Erythroblast (primary cell): ENCODE measurements around the gene DYTN.
"Not testable (repeated sequence)": the region's sequence is repeated elsewhere in the genome, so short reads cannot be mapped to it uniquely, and the experiment has no call there.

Experiments used
- DNase-seq, 2 experiments: peaks; one replicate each; lab custom pipeline; 2025; lab: John Stamatoyannopoulos, UW
- GATA1 ChIP-seq: IDR thresholded peaks from 2 replicates; pipeline ENCODE4 v1.6.1; 2011; ENCODE audit warnings: low read depth, mild to moderate bottlenecking, control low read depth, low read length, moderate library complexity
- POLR2A ChIP-seq: IDR thresholded peaks from 2 replicates; pipeline ENCODE4 v1.6.1; 2011; ENCODE audit warnings: mild to moderate bottlenecking, low read length

DYTN gene

GRCh38 chr2:206723288-206723687 lies 5.1 kb upstream of the DYTN start:
- TF ChIP-seq POLR2A (no peak), GATA1 (no peak)
- DNase-seq, result no peak

DNA sequence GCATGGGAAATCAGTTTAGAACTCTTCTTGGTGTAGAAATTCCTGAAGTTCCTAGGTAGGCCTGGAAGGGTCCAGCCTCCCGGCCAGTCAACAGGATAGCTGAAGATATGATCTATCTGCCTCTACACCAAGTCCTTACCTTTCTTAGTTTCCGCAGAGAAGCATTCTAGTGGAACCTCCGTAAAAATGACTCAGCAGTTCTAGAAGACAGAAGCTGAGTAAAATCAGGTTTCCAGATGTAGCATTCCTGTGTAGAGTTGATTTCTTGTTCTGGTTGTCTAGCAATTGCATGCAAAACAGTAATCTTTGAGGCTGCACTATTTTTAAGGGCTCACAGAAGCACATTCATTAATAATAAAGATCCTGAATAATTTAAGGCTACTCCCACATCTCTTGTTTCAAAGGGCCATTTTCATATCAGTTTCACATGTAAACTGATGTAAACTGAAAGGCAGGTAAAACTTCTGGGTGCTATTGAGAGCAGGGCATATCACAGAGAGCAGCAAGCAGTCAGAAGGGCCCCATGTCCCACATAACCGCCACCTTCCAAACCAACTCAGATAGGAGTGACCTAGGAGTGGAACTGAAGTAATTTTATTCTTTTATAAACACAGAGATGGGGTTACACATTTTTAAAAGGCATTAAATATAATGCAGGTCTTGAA lies 3.2 kb upstream of the DYTN start:
- no peak for DNase-seq
- TF ChIP-seq POLR2A, result no peak

DNA sequence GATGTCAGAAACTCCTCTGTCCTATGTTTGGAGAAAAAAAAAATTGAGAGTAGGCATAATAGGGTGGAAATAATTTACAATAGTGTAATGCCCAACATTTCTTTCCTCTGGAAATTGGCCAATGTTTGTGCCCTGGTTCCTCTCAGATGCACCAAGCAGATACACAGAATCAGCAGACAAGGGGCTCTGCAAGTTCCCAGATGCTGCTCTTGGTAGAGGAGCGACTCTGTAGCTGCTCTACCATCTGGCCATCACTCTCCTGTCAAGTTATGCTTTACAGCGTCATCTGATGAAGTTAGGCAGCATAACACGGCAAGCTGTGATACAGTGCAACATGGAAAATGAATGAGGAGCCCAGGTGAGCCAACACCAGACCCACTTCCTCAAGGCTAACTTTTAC lies 1.6 kb downstream of the DYTN start:
- TF ChIP-seq GATA1 (no peak), POLR2A (no peak)
- DNase-seq, result no peak

DNA sequence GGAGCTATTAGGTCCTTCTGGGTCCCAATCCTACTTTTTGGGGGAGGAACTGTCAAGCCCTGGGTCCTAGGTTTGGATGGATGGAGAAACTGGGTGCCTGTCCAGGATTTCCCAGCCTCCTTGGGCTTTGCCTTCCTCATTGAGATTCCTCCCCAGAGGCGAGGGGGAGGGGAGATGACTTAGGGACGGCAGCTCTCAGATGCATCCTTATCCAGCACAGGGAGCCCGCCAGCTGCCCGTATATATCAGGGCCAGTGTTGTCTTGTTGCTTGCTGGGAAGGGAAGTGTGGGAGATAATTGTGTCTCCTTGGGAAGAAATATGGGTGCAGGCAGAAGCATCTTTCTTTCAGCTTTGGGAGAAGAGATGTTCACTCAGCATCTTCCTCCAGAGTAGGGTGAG lies 3.0 kb downstream of the DYTN start:
- not testable (repeated sequence) for DNase-seq

DNA sequence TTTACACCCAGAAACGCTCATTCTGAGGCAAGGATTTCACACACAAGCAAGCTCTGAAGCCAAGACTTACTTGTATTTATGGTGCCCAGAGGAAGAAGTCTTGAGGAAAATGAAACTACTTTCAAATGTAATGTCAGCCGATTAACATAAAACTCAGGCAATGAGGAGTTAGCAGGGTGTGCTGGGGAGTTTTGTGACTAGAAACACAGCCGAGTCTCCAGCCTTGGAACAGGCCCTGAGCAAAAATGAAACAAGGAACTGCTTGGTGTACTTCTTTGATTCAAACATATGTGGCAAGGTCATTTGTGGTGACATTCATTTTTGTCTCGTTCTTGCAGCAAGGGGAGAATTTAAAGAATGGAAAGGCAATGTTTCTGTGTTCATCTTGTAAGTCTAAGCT lies 4.5 kb downstream of the DYTN start:
- DNase-seq, result no peak
- TF ChIP-seq GATA1 (no peak), POLR2A (no peak)

DNA sequence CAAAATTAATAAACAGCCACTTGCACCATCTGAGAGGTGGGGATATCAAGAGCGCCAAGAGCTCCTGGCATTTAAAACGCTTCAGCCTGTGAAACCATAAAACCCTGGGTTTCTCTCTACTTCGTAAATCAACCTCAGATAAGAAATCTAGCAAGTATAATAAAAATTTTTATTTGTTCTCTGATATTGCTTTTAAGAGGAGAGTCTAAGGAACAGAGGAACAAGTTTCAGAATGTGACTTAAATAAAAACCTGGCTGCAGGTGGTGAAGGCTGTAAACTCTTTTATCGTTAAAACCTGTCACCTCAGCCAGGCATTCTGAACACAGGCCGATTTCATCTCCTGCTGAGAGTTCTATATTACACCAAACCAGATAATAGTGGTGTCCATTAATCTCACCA lies 9.9 kb downstream of the DYTN start:
- TF ChIP-seq POLR2A, result no peak
- TF ChIP-seq GATA1, result no peak
- no peak for DNase-seq

DNA sequence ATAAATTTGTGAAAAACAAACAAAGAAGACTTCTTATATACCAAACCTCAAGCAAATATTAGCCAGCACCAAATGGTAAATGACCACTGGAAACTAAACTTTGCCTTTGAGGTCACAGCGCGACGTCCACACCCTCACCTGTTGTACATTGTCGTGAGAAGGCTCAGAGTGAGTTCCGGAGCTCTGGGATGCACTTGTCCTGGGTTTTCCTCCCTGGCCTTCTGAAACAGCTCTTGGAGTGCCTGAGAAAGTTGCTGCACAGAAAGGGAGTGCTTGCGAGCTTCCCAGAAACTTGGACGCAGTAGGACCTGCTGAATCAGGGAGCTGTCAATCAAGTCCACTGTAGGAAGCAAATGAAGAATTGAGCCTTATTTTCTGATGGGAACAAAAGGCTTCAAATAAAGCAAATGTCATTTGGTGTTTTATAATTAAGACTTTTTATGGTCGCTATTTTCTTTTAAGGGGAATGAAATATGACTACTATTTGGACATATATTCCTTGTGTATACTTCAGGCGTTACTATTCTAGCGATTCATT lies 11.0 kb downstream of the DYTN start:
- TF ChIP-seq GATA1 (no peak), POLR2A (no peak)
- no peak for DNase-seq

DNA sequence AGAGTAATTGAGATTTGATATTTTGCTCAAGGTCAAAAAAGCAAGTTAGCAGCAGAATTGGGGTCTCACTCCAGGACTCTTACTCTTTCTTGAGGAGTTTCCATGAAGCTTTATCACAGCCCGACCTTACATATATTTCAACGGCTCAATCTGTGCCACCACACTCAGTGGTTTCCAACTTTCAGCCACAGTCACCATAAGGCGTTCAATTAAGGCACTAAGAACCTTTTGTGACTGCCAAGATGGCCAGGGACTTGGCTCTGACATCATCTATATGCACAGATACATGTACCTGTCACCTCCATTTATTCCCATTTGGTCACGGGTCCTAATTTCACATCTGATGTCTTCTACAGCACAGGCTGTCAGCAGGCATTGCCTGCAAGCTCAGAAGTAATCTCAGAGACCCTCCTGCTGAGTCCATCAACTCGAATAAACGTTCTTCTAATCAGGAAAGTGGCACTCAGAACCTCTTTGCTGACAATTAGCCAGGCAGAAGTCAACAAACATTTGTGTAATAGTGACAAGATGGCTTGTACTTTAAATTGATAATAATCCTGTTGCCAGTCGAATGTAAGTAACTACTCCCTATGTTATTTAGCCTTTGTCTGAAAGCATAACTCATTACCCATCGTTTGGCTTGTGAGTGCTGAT lies 16.1 kb downstream of the DYTN start:
- TF ChIP-seq POLR2A (no peak), GATA1 (no peak)
- DNase-seq, result no peak

GRCh38 chr2:206700156-206700555 lies 18.0 kb downstream of the DYTN start:
- no peak for TF ChIP-seq POLR2A
- no peak for TF ChIP-seq GATA1
- no peak for DNase-seq

DNA sequence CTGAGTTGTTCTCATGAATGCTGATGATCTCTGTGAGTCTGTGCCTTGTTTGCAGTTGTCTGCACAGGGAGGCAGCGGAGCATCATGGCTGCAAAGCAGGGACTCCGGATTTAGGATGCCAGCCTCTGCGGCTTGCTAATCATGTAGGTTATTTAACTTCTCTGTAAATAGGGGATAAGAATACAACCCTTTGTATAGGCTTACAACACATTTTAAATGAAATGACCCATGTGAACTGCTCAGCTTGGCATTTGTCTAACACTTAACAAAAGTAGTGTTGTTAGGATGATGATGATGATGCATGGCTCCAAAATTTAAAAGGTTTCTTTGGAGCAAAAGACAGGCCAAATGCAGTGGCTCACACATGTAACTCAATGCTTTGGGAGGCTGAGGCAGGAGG lies 19.4 kb downstream of the DYTN start:
- no peak for TF ChIP-seq POLR2A
- no peak for TF ChIP-seq GATA1
- DNase-seq, result no peak

GRCh38 chr2:206696910-206697309 lies 21.3 kb downstream of the DYTN start:
- no peak for DNase-seq
- TF ChIP-seq GATA1 (no peak), POLR2A (no peak)

DNA sequence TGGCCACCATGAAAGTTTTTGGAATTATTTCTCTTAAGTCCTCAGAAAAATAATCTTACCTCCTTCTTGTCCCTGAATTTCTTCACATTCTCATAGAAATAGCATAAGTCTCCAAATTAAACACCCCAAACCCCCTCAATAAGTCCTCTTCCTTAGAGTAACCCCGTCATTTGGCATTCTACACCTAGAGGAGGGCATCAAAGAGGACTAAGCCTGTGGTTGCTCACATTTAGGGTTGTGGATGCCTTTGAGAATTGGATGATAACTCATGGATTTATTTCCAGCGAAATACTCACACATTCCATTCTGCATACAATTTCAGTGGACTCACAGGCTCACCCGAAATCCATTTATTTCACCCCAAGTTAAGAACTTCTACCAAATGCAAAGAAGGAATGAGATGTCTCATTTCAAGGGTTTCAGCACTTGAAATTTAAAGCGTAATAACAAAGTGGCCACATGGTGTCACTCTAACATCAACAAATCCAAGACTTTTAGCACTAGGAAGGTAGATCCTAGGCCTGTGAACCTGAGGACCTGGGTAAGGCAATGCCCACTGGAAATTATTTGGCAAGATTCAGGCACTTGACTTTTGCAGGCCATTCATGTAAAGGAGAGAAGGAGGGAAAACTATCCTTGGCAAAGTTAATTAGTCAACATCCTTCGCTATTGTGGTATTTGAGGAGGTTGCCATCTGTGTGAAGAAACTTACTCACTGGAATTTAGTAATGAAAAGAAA lies 24.6 kb downstream of the DYTN start:
- DNase-seq, result peak; percentile 59 to 80
- TF ChIP-seq POLR2A (no peak), GATA1 (no peak)

- TF ChIP-seq GATA1 (no peak), POLR2A (no peak)
- DNase-seq, result no peak
Measured at GRCh38 chr2:206692971-206693370, 25.2 kb downstream of the DYTN start.

DNA sequence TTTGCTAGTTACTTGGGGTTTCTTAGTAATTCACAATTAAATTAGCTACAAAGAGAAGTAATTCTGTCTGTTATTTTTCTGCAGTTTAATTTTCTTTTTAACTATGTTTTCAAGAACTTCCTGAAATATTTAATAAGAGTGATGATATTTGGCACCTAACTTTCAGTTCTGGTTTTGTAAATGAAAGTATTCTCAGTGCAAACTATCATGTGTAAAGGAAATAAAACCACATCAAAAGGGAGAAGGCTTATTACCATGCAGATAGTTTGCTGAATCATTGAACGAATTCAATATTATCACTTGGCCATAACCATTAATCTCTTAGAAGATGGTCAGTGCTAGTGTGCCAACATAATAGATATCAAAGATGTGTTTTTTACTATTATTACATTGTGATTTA lies 29.2 kb downstream of the DYTN start:
- TF ChIP-seq POLR2A (no peak), GATA1 (no peak)
- DNase-seq, result no peak

DNA sequence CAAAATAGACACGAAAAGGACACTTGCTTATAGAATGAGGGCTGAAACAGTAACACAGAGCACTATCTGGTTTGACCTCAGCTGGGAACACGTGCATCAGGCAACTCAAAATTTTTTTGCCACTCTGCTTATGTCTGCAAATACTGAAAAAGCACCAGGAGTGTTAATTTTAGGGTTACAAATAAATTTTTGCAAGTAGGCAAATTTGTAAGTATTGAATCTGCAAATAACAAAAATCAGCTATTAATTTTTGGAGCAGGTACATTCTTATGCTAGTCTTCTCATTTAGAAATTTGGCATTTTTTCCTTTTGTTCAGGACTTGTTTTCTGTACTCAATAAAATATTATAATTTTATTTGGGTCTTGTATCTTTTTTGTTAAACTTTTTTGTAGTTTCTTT lies 29.7 kb downstream of the DYTN start:
- DNase-seq, result no peak
- TF ChIP-seq POLR2A (no peak), GATA1 (no peak)
